HG03469 (cell line): Measurements from ENCODE around the gene PSMD1.
"Not testable (repeated sequence)": the region's sequence is repeated elsewhere in the genome, so short reads cannot be mapped to it uniquely, and the experiment has no call there.

Source experiments
- ATAC-seq: cut with Tn5 transposase; IDR thresholded peaks from one replicate; pipeline ENCODE4 v1.9.1; 2021; ENCODE audit warnings: mild to moderate bottlenecking, moderate library complexity, moderate number of reproducible peaks; ENCODE audit not compliant: unreplicated experiment

PSMD1 gene

DNA sequence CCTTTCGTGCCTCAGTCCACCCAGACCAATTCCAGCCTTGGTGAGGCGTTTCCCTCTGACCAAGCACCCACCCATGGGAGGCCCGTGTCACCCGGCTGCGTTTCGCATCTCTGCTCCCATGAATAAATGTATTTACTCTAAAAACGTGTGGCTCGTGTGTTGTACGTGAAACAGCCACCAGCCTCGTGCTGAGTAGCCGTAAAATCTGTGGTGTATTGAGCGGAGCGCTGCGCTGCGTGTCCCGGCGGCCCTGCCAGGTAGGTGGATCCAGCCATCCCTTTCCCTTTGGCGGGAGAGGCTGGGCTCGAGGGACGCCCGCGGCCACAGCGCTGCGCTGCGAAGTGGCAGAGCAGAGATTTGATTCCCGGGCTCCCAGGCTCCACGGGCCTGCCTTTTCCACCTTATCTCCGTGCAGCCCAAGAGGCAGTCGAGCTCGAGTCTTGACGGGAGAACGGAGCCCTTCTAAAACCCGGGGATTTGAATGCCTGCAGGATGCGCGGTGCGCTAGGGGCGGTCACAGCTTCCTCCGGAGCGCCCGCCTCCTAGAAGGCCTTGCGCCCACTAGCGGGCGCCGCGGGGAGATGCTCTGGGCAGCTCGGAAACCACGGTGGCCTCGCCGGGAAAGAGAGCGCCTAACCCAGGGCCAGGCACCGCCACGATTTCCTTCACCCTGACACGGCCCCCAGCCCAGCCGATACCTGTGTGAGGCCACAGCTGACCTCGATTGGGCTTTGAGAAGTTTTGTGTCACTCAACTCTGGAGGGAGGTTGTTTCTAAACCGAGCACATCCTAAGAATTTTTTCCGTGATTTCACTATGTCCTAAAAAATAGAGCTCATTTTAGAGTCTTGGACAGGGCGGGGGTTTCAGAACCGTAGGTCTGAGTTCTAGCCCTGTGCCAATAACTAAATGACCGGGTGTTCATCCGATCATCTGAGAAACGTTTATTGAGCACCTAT is 3.9 kb upstream of the PSMD1 start:
- ATAC-seq = peak; percentile 39

DNA sequence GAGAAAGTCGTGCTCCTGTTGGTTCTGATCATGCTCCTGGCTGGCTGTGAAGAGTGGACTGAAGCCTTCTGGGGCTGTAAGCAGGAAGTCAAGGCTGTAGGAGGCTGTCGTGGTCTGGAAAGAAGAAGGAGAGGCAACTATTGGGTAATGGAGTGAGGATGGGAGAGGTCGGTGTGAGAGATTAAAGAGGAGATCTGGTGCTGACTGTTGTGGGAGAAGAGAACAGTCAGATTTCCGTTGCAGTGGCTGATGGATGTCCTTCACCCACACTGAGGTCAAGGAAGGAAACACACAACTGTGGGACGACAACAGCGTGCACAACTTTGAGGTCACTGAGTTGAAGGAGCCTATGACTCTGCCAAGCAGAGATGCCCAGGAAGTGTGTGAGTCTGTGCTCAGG is 2.8 kb upstream of the PSMD1 start:
- no peak for ATAC-seq

DNA sequence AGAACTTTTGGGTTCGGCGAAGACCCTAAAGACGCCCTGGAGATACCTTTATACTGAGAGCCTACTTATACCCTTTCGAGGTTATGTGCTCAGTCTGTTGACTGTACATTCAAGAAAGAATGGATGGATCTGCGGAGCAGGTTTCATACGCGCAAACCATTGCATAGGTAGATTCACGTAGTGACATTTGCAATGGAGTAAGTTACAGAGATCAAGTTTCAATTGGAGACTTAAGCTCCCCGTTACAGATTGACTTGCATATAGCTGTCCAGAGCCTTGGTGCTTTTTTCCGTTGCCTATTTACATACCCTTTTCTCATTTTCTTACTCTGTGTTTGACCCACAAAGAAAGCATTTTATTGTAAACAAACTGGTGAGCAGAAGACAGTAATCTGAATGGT is 923 bp downstream of the PSMD1 start:
- ATAC-seq = no peak

DNA sequence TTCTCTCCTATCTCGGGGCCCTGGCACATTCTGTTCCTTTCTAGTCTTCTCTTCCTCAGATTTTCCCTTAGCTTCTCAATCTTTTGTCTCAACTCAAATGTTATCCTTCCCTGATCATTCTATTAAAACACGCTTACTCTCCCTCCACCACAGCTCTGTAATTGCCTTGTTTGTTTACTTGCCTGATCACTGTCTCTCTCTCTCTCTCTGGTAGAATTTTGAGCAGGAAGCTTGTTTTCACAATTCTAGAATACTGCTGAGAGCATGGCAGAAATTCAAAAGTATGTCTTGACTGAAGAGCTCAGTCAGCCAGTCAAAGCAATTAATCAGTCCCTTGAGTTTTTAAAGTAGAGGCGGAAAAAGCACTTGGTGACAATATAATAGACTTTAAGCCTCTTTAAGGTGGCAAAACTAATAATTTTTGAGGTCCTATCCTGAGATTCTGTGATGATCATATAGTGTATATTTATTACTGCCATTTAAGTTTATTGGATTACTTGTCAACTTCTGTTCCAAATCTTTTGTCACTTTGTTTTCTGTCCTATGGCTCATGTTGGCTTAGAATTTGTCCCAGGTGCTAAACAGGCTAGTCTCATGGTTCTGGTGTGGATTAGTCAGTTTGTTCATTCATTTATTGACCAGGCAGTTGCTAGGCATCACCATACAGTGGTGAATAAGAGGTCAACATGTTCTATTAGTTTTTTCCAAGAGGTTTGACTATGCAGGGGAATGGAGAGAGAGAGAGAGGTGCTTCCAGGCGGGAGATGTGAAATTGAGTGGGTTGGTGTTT is 2.3 kb downstream of the PSMD1 start:
- no peak for ATAC-seq

DNA sequence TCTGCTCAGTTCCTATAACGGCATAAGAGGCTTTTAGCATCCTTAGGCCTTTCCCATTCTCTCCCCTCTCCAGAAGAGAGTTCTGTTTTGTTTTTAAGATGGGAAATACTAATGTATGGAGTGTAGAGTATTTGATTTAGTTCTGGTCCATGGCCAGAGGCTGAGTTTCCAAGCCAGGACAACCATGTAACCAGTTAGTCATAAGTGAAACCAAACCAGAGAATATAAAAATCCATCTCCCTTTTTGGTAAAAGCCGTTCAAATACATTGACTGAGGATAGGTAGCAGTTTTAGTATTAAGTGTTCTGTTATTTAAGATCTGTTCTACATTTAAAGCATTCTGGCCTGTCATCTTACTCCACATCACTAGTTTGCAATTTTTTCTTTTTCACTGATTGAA is 3.1 kb downstream of the PSMD1 start:
- no peak for ATAC-seq

DNA sequence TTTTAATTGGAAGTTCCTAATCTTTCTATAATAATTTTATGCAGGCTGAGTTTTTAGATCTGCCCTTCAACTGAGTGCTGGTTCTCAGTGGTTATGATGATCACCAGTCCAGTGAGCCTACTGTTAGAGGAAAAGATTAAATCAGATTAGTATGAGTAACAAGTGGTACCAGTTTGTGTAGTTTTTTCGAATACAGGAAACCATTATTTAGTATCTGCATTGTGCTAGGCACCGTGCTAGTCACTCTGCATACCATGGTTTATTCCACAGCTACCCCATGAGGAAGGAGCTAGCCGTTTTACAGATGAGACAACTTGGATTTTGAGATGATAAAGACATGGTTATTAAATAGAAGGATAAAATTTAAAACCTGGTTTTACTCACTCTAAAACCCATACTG is 6.1 kb downstream of the PSMD1 start:
- no peak for ATAC-seq

DNA sequence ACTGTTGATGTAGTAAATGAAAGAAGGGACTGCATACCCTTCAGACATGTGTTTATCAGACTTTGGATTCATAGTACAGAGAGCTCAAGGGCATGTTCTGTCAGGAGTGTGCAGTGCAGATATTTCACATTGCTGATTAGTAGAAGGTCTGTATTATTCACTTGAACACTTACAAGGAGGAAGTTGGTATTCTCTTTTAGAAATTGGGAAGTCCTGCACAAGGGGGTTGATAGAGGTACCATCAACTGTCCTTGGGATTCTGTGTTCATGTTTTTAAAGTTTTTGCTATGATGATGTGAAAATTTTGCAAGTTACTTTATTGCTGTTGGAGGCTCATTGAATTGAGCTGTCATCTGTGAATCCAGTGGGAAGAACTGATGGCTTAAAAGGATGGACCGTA is 6.7 kb downstream of the PSMD1 start:
- no peak for ATAC-seq

DNA sequence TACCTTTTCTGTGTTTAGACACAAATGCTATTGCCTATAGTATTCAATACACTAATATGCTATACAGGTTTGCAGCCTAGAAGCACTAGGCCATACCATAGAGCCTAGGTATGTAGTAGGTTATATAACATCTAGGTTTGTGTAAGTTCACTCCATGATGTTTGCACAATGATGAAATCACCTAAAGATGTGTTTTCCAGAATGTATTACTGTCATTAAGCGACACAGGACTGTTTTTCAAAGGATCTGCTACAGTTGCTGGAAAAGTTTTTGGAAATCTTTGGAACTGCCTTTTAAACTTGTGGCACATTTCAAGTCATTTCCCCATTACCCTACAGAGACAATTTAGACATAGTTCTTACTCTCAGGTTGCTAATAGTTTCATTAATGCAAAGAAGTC is 9.3 kb downstream of the PSMD1 start:
- ATAC-seq = no peak

DNA sequence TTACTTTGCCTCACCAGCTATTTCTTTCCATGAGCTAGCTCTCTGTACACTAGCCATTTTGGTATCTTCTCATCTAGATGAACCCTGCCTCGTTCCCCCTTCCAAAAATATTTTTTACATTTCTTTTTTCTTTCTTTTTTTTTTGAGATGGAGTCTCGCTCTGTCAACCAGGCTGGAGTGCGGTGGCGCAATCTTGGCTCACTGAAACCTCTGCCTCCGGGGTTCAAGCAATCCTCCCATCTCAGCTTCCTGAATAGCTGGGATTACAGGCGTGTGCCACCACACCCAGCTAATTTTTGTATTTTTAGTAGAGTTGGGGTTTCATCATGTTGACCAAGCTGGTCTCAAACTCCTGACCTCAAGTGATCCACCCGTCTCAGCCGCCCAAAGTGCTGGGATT is 10.9 kb downstream of the PSMD1 start:
- not testable (repeated sequence) for ATAC-seq

DNA sequence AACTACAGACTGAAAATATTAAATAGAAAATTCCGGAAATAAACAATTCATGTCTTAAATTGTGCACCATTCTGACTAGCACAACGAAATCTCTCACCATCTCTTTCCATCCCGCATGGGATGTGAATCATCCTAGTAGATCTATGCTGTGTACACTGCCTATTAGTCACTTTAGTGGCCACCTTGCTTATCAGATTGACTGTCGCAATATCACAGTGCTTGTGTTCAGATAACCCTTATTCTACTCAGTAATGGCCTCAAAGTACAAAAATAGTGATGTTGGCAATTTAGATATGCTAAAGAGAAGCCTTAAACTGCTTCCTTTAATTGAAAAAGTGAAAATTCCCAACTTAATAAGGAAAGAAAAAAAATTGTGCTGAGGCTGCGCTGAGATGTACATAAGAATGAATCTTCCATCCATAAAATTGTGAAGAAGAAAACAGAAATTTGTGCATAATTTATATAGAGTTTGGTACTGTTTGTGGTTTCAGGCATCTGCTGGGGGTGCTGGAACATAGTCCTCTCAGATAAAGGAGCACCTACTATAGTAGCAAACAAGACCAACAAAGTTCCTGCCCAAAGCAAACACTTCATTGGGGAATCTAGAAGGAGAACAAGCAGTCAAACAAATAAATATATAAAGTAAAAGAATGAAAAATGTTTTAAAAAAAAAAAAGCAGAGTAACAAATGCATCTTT is 12.0 kb downstream of the PSMD1 start:
- no peak for ATAC-seq

DNA sequence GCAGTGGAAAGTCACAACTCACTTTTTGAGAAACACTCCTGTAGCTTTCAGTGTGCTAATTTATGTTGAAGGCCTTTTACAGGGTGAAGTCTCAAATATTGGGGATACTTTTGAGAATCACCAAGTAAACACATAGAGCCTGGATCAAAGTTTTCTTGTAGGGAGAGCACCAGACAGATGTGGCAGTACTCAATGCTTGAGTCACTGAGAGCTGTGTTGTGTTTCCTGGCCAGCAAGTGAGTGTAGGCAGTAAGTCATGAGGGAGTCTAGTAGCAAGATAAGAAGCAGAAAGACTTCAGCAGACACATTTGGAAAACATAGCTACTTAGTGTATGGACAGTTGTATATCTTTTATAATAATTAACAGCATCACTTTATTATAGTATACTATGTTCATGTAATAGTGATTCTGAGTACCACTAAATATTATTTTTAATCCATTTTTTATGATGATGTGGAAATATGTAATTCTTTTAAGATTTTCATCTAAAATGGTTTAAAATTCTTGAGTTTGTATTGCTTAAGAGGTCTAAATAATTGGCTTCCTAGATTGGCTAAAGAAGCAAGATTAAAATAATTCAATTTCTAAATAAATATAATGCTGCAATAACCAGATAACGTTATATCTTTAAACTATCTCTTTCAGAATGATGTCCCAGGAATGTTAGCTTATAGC is 12.8 kb downstream of the PSMD1 start:
- no peak for ATAC-seq

DNA sequence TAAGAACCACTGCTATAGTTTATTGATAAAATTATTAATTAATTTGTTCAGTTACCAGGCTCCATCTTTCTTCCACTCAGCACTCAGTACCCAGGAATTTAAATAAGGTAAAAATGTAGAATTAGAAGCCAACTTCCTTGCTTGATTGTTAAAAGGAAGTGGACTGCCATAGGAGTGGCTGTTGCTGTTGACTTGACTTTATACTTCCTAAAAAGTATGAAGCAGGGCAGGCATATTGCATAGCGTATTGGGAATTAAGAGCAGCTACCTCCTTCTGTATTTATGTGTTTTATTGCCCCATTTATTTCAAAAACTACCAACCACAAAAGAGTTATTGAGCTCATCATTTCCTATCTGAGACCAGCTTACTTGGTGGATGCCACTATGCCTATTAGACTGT is 27.9 kb downstream of the PSMD1 start:
- no peak for ATAC-seq

DNA sequence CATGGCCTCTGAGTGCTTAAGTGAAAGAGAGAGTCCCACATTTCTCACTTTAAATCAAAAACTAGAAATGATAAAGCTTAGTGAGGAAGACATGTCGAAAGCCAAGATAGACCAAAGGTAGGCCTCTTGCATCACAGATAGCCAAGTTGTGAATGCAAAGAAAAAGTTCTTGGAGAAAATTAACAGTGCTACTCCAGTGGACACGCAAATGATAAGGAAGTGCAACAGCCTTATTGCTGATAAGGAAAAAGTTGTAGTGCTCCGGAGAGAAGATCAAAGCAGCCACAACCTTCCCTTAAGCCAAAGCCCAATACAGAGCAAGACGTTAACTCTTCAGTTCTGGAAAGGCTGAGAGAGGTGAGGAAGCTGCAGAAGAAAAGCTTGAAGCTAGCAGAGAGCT is 32.1 kb downstream of the PSMD1 start:
- ATAC-seq = no peak

DNA sequence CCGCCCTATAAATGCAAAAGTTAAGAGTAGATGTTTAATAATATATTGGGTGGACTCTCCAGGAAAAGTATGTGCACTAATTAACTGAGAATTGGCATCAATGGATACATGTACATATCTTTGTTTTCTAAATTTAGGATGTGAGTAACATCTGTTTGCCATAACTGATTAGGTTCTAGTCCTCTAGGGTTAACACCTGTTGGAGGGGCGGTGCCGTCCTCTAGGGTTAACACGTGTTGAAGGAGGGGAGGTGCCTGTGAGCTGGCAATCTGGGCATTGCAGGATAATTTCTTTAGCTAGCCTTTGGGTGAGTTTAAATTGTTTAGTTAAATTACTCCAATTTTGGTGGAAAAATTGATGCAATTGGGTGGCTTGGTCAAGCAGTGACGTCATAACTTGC is 37.3 kb downstream of the PSMD1 start:
- ATAC-seq = no peak

DNA sequence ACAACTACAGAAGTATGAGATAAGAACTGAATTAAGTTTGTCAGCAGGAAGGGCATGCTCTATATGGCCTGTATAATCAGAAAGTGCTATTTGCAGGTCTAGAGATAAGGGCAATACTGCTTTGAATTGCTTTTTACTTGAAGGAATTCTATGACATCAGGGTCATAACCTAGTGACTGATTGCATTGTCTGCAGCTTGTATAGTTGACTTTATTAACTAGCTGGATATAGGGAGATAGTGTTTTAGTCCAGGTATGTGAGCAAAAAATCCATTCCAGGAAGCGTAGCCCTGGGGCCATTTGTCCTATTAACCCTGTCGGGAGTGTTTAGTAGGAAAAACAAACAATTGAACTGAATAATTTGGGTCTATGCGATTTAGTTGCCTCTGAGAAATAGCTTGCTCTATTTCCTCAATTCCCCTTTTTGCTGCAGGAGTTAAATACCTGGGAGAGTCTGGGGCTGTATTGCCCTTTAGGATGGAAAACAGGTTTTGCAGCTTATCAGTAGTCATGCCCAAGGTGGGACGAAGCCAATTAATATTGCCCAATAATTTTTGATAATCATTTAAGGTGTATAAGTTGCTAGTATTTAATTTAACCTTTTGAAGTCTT is 38.2 kb downstream of the PSMD1 start:
- ATAC-seq = no peak

DNA sequence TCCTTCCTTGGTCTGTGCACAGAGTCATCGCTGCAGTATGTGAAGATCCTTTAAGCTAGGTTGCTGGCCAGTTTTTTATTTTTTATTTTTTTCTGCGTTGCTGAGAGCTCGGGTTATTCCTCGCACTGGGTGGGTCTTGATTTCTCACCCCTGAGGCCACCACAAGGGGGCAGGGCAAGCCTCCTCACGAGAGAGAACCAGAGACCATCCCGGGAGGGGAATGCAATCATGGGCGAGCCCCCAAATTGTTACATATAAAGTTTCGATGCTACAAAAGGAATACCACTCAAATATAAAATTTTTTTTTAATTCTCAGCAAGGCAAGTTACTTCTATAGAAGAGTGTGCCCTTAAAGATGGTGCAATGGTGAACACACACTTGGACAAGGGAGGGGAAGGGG is 43.3 kb downstream of the PSMD1 start:
- ATAC-seq = no peak

DNA sequence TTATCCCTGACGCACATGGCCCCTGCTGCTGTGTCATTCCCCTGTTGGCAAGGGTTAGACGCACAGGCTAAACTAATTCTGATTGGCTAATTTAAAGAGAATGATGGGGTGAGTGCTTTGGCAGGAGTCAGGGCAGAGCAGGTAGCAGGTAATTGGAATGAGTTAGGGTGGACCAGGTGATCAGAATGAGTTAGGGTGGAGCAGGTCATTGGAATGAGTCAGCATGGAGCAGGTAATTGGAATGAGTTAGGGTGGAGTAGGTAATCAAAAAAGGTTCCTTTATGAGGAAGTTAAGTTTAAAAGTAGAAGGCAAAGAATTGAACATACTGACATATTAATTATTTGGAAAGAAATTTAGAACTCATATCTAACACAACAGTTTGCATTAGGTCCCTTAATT is 43.7 kb downstream of the PSMD1 start:
- not testable (repeated sequence) for ATAC-seq

DNA sequence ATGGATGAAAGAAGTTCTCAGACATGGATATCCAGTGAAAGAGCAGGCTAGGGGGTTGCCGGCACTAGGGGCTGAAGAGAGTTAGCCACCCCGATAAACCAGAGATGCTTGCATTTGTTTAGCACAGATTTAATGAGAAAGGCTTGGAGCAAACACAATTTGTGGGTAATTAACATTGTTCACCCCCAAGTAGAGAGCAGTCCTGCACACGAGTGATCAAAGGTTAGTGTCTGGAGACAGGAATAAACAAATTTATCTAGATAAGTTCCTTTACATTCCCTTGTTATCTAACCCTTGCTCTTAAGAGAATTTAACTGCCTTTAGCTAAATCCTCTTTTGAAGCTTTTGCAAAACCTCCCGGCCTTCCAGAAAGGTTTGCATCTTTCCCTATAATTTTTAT is 44.3 kb downstream of the PSMD1 start:
- ATAC-seq = no peak

DNA sequence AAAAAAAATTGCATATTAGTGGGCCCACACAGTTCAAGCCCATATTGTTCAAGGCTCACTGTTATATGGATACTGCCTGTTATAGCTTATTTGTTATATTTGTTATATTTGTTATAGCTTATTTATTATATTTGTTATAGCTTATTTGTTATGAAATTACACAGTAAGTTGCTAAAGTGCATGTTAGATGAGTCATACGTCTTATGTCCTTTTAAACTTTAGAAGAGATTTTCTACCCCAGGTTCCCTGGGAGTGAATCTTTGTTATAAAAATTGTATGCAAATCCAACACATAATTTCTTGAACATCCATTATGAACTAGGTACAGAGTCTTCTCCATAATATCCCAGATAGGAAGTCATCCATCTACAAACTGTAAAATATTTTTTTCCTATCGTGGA is 46.1 kb downstream of the PSMD1 start:
- no peak for ATAC-seq

DNA sequence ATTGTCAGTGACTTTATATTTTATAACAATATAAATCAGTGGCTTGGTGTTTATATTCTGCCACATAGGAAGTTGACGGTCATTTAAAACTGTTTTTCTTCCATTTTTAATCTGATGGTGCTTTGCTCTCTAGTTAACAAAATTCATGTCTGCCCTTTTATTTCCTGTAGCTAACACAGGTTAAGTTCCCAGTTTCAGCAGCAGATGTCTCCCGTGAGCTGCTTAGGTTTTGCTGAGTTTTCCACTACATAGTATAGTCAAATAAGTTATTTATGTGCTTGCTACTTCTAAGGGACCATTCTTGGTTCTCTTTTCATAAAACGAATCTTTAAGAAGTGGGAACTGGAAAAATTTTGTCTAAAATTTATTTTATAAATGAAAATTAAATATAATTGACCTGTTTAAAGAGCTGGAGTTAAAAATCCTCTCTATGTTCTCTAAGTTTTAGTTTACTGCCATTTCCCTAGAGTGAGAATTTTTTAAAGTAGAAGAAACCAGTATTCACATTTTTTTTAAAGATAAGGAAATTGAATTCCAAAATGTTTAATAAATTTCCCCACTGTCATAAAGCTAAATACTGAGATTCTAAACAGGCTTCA is 47.5 kb downstream of the PSMD1 start:
- ATAC-seq = no peak
